Lower leg skin (tissue), 4 donors: Measurements from ENCODE around the gene FTCDNL1. TPM values are rescaled to one million over a fixed set of nuclear protein-coding genes. Genes with fewer than 3 reads are reported as not detected.

Source experiments
- DNase-seq, 2 donors: peaks; one replicate each; pipeline ENCODE4 v3.0.0-alpha.2; 2019; ENCODE audit warnings: low spot score in 2 of 2
- H3K4me3 ChIP-seq: fragments of 200-600 bp; sonication (generic); 2 replicates; pipeline ENCODE4 v1.5.1; 2017; ENCODE audit warnings: mild to moderate bottlenecking, low read depth; ENCODE audit not compliant: poor library complexity, severe bottlenecking
- POLR2A ChIP-seq, 2 donors: fragments of 450-650 bp; IDR thresholded peaks; one replicate each; pipeline ENCODE4 v1.6.1; 2016 to 2017; ENCODE audit warnings: antibody characterized with exemption in 2 of 2, mild to moderate bottlenecking in 1 of 2, moderate library complexity in 1 of 2
- WGBS, 2 donors: methylation state at CpG; one replicate each; pipeline ENCODE4 v1.1.5; 2018; 5-methylcytosine and 5-hydroxymethylcytosine counted together
- intact Hi-C: fragments of 100-400 bp; cut with DNase I; formaldehyde crosslinking; loops from one replicate; pipeline ENCODE4 v1.15.0; 2023; ENCODE audit warnings: low total_unique reads
- total RNA-seq, 4 donors: library from RNA; depleted of rRNA; stranded (reverse); fragments of >200 nt; gene quantifications; one replicate each; pipeline ENCODE4 v1.1.0, GENCODE V29; 2016
- TF ChIP-seq, protein P1 (sequence below), 3 donors: fragments of 450-650 bp; IDR thresholded peaks; one replicate each; pipeline ENCODE4 v1.5.1; 2016; ENCODE audit warnings: antibody characterized with exemption in 3 of 3, mild to moderate bottlenecking in 3 of 3, moderate library complexity in 2 of 3

FTCDNL1 gene
- total RNA-seq, 4 donors from 2014 or later, result 1.9 to 2.9 (median 2.7) TPM; not detected in 1

- no peak for DNase-seq
- WGBS, 2 donors, result 72 to 77% methylated on average over 3 of the region's 3 CpGs
- intact Hi-C loops, result no loop called here
Measured at GRCh38 chr2:199778655-199779054, 72.3 kb downstream of the FTCDNL1 start.

DNA sequence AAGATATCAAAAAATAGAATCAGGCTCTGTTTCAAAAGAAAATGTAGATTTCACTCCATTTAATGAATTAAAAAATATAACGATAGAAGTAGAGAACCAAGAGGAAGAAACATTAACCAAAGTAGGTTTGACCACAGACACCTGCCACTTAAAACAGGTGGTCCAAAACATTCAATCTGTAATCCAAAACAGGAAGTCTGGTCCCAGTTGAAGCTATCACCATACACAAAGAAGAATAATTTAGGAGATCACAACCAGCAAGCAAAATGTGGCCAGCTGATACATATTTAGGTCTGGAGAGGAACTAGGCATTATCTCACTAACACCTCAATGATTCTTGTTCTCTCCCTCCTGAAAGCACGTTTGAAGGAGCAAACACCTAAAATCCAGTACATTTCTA lies 73.1 kb downstream of the FTCDNL1 start:
- no peak for TF ChIP-seq POLR2A (IDR thresholded peaks at IDR 0.05)
- TF ChIP-seq, protein P1, sequence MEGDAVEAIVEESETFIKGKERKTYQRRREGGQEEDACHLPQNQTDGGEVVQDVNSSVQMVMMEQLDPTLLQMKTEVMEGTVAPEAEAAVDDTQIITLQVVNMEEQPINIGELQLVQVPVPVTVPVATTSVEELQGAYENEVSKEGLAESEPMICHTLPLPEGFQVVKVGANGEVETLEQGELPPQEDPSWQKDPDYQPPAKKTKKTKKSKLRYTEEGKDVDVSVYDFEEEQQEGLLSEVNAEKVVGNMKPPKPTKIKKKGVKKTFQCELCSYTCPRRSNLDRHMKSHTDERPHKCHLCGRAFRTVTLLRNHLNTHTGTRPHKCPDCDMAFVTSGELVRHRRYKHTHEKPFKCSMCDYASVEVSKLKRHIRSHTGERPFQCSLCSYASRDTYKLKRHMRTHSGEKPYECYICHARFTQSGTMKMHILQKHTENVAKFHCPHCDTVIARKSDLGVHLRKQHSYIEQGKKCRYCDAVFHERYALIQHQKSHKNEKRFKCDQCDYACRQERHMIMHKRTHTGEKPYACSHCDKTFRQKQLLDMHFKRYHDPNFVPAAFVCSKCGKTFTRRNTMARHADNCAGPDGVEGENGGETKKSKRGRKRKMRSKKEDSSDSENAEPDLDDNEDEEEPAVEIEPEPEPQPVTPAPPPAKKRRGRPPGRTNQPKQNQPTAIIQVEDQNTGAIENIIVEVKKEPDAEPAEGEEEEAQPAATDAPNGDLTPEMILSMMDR (IDR thresholded peaks at IDR 0.05), result no peak
- H3K4me3 ChIP-seq, result no peak overlapping the region
- 72 to 74% methylated on average over 2 of the region's 2 CpGs for whole genome bisulfite sequencing, 2 donors
- intact Hi-C loops, result no loop called here
- DNase-seq, result no peak

More at GRCh38 chr2:199778655-199779054, 72.3 kb downstream of the FTCDNL1 start:
- H3K4me3 ChIP-seq, result no peak overlapping the region
- TF ChIP-seq, protein P1 (IDR thresholded peaks at IDR 0.05), result no peak
- TF ChIP-seq POLR2A (IDR thresholded peaks at IDR 0.05), result no peak

DNA sequence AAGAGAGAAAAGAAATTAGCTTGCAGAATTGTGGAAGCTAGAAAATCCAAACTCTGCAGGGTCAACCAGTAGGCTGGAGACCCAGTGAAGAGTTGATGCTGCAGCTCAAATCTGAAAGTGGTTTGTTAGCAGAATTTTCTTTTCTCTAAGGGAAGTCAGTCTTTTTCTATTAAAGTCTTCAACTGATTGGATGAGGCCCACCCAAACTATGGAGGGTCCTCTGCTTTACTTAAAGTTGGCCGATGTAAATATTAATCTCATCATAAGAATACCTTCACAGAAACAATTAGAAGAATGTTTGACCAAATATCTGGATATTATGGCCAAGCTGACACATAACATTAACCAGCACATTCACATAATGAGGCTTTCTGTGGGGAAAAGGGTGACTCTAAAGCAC lies 73.7 kb downstream of the FTCDNL1 start:
- no peak for DNase-seq
- no peak overlapping the region for H3K4me3 ChIP-seq
- intact Hi-C loops, result no loop called here
- 95 to 97% methylated on average over 1 of the region's 1 CpG for WGBS, 2 donors
- TF ChIP-seq, protein P1 (IDR thresholded peaks at IDR 0.05), result no peak
- no peak for TF ChIP-seq POLR2A (IDR thresholded peaks at IDR 0.05)

- no peak for DNase-seq
- 61 to 82% methylated on average over 3 of the region's 3 CpGs for WGBS, 2 donors
- intact Hi-C loops, result no loop called here
- TF ChIP-seq POLR2A (IDR thresholded peaks at IDR 0.05), result no peak
- TF ChIP-seq, protein P1 (IDR thresholded peaks at IDR 0.05), result no peak
- H3K4me3 ChIP-seq, result no peak overlapping the region
Measured at GRCh38 chr2:199775267-199775666, 75.7 kb downstream of the FTCDNL1 start.

DNA sequence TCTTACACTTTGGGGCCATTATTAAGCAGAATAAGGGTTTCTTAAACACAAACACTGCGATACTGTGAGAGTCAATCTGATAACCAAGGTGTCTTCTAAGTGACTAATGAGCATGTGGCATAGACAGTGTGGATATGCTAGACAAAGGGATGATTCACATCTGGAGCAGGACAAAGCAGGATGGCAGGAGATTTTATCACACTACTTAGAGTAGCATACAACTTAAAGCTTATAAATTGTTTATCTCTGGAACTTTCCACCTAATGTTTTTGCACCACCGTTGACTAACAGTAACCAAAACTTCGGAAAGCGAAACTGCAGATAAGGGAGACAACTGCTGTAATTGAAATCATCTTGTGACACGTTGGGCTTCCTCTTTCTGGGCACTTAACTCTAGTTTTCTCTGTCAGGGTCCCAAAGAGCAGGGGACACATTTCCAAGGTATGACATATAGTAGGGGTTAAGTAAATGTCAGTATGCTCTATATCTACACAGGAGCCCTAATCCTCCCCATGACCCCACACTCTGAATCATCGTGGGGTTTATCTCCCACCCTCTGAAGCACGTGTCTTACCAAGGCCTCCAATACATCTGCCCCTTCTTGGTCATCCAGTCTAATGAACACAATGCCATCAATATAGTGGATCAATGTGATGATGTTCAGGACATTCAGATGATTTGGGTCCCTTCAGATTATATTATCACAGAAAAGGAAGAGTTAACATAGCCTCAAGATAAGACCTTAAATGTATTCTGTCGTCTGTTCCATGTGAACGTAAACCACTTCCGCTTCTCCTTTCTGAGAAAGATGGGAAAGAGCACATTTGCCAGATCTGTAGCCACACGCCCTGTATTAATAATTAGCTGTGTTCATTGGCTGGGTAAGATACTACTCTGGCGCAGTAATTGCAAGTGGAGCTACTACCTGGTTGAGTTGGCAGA lies 78.7 kb downstream of the FTCDNL1 start:
- H3K4me3 ChIP-seq, result no peak overlapping the region
- intact Hi-C loops, result no loop called here
- no peak for DNase-seq
- TF ChIP-seq POLR2A (IDR thresholded peaks at IDR 0.05), result no peak
- TF ChIP-seq, protein P1 (IDR thresholded peaks at IDR 0.05), result no peak
- 74 to 76% methylated on average over 12 of the region's 12 CpGs for WGBS, 2 donors
